BJ (cell line): ENCODE results near the gene SHB. TPM values are rescaled to one million over a fixed set of nuclear protein-coding genes. Genes with fewer than 3 reads are reported as not detected.

ENCODE experiments used
- CTCF ChIA-PET: fragments of 350-600 bp; formaldehyde crosslinking; extraction: SDS; loops from one replicate; lab custom pipeline; 2021; ENCODE audit warnings: antibody characterized with exemption, inconsistent platforms; lab: Yijun Ruan, JAX
- POLR2A ChIA-PET: fragments of 300-600 bp; sonication (Branson Sonifier 250); formaldehyde crosslinking; extraction: SDS; loops from one replicate; lab custom pipeline; 2021; ENCODE audit warnings: antibody characterized with exemption; lab: Charles Lee
- DNase-seq: peaks from one replicate; pipeline ENCODE4 v3.0.0-alpha.2; 2011; ENCODE audit warnings: low read depth
- H3K27me3 ChIP-seq: 2 replicates; pipeline ENCODE4 v1.6.0; 2011; ENCODE audit warnings: low read length; ENCODE audit not compliant: control insufficient read depth, insufficient read depth
- H3K36me3 ChIP-seq: 2 replicates; pipeline ENCODE4 v1.5.1; 2011; ENCODE audit warnings: low read length; ENCODE audit not compliant: control insufficient read depth, insufficient read depth
- H3K4me3 ChIP-seq: 2 replicates; pipeline ENCODE4 v1.5.1; 2011; ENCODE audit warnings: low read depth, mild to moderate bottlenecking, control low read depth, low read length
- CTCF ChIP-seq: IDR thresholded peaks from 2 replicates; pipeline ENCODE4 v1.5.1; 2011; ENCODE audit warnings: low read depth, mild to moderate bottlenecking, control low read depth, inconsistent platforms, low read length, moderate library complexity; ENCODE audit not compliant: insufficient read depth
- polyA plus RNA-seq: library from polyadenylated mRNA; depleted of rRNA; stranded (reverse); fragments of >200 nt; gene quantifications from 2 replicates; pipeline ENCODE4 v1.2.3, GENCODE V29; 2011

Gene SHB
- polyA plus RNA-seq, 1 experiment = 18.6 TPM

- DNase-seq = no peak
- CTCF ChIA-PET = interaction anchor here (0.6 to 1.1 kb wide), 2 partner anchors 11 to 42 kb away, joined by 3 read pairs; no protein-coding TSS in a partner anchor
- Histone ChIP-seq H3K27me3 (no peaks in the 10 kb centered on the region), H3K4me3 (no peak overlapping the region), H3K36me3 (peaks cover 18% of the 10 kb centered on the region)
- POLR2A ChIA-PET = no interaction called here
- no peak for TF ChIP-seq CTCF
Observed at GRCh38 chr9:37949576-37949975, 119.5 kb downstream of the SHB start.

GRCh38 chr9:37948417-37948980 is 120.5 kb downstream of the SHB start:
- H3K36me3 ChIP-seq = peaks cover 18% of the 10 kb centered on the region
- no peak overlapping the region for H3K4me3 ChIP-seq
- H3K27me3 ChIP-seq = no peaks in the 10 kb centered on the region
- no peak for TF ChIP-seq CTCF
- DNase-seq = no peak
- POLR2A ChIA-PET = no interaction called here
- CTCF ChIA-PET = interaction anchor here (1.1 kb wide), 1 partner anchor 10 kb away, joined by 3 read pairs; no protein-coding TSS in a partner anchor

GRCh38 chr9:37947977-37948376 is 121.0 kb downstream of the SHB start:
- Histone ChIP-seq H3K4me3 (no peak overlapping the region), H3K36me3 (peaks cover 18% of the 10 kb centered on the region), H3K27me3 (no peaks in the 10 kb centered on the region)
- ChIA-PET POLR2A (no interaction called here), CTCF (no interaction called here)
- TF ChIP-seq CTCF = no peak
- no peak for DNase-seq

GRCh38 chr9:37947471-37947870 is 121.6 kb downstream of the SHB start:
- no peak for TF ChIP-seq CTCF
- no peaks in the 10 kb centered on the region for H3K27me3 ChIP-seq
- H3K4me3 ChIP-seq = no peak overlapping the region
- DNase-seq = no peak
- H3K36me3 ChIP-seq = peaks cover 18% of the 10 kb centered on the region
- CTCF ChIA-PET = no interaction called here
- POLR2A ChIA-PET = no interaction called here

- H3K36me3 ChIP-seq = peaks cover 18% of the 10 kb centered on the region
- H3K4me3 ChIP-seq = no peak overlapping the region
- POLR2A ChIA-PET = no interaction called here
- no peaks in the 10 kb centered on the region for H3K27me3 ChIP-seq
- no peak for TF ChIP-seq CTCF
- CTCF ChIA-PET = no interaction called here
- no peak for DNase-seq
Observed at GRCh38 chr9:37946971-37947370, 122.1 kb downstream of the SHB start.
